CD4-positive, CD25-positive, alpha-beta regulatory T cell (primary cell): ENCODE data around the gene ADAM12. TPM values are rescaled to one million over a fixed set of nuclear protein-coding genes. Genes with fewer than 3 reads are reported as not detected.
"Not testable (repeated sequence)": the region's sequence is repeated elsewhere in the genome, so short reads cannot be mapped to it uniquely, and the experiment has no call there.

Source experiments
- ATAC-seq, 2 donors: fragments of 150-1000 bp; cut with Tn5 transposase; one replicate each; pipeline ENCODE4 v1.10.0; 2021; ENCODE audit warnings: low read depth in 2 of 2, moderate number of reproducible peaks in 2 of 2, moderate library complexity in 1 of 2
- DNase-seq, 3 donors: peaks; one replicate each; pipeline versions ENCODE4 v3.0.0 to v3.0.0-alpha.2; 2012 to 2022; ENCODE audit warnings: mixed read lengths in 1 of 3
- H3K27ac ChIP-seq: one replicate; pipeline ENCODE4 v1.7.0; 2013; ENCODE audit warnings: mild to moderate bottlenecking, low read length; ENCODE audit not compliant: insufficient read depth, poor library complexity, severe bottlenecking
- H3K27me3 ChIP-seq: one replicate; pipeline ENCODE4 v1.7.0; 2013; ENCODE audit warnings: low read length; ENCODE audit not compliant: control insufficient read depth, insufficient read depth
- H3K36me3 ChIP-seq: one replicate; pipeline ENCODE4 v1.7.0; 2013; ENCODE audit warnings: mild to moderate bottlenecking, low read length, moderate library complexity; ENCODE audit not compliant: control insufficient read depth, insufficient read depth
- H3K4me1 ChIP-seq: 2 replicates; pipeline ENCODE4 v1.7.0; 2013; ENCODE audit warnings: mild to moderate bottlenecking, low read length; ENCODE audit not compliant: insufficient read depth, control insufficient read depth, poor library complexity, severe bottlenecking
- H3K4me3 ChIP-seq: one replicate; pipeline ENCODE4 v1.7.0; 2013; ENCODE audit warnings: low read depth, mild to moderate bottlenecking, low read length, moderate library complexity
- H3K9me3 ChIP-seq, 2 experiments: 1 replicate in 1 of 2; 2 replicates in 1 of 2; pipeline ENCODE4 v1.7.0; 2013; ENCODE audit warnings: low read length in 2 of 2, mild to moderate bottlenecking in 1 of 2, moderate library complexity in 1 of 2; ENCODE audit not compliant: control insufficient read depth in 2 of 2
- H3K27ac Mint-ChIP-seq, 3 donors: one replicate each; pipeline ENCODE4 v1.8.0; 2020 to 2022; ENCODE audit warnings: mild to moderate bottlenecking in 3 of 3, mixed read lengths in 3 of 3, moderate library complexity in 2 of 3
- H3K27me3 Mint-ChIP-seq: one replicate; pipeline ENCODE4 v1.8.0; 2022; ENCODE audit warnings: mild to moderate bottlenecking, mixed read lengths
- H3K36me3 Mint-ChIP-seq: one replicate; pipeline ENCODE4 v1.8.0; 2020; ENCODE audit warnings: mixed read lengths
- H3K4me1 Mint-ChIP-seq, 4 donors: one replicate each; pipeline ENCODE4 v1.8.0; 2020 to 2022; ENCODE audit warnings: mixed read lengths in 4 of 4, mild to moderate bottlenecking in 1 of 4
- H3K4me3 Mint-ChIP-seq, 4 donors: one replicate each; pipeline ENCODE4 v1.8.0; 2020 to 2022; ENCODE audit warnings: mild to moderate bottlenecking in 4 of 4, mixed read lengths in 4 of 4, moderate library complexity in 3 of 4
- H3K9me3 Mint-ChIP-seq, 7 donors: one replicate each; pipeline ENCODE4 v1.8.0; 2020 to 2022; ENCODE audit warnings: mixed read lengths in 7 of 7, mild to moderate bottlenecking in 3 of 7, moderate library complexity in 2 of 7
- polyA plus RNA-seq, 4 donors: library from polyadenylated mRNA; unstranded; fragments of 300-500 nt; fragmentation: Illumina TruSeq; gene quantifications; one replicate each; pipeline ENCODE4 v1.2.3, GENCODE V29; 2021
- total RNA-seq: library from RNA; stranded (reverse); gene quantifications from one replicate; pipeline ENCODE4 v1.2.3, GENCODE V29; 2022

ADAM12 gene
- total and polyA plus RNA-seq, 5 donors from 2014 or later, result 1.3 to 3.8 (median 1.9) TPM

DNA sequence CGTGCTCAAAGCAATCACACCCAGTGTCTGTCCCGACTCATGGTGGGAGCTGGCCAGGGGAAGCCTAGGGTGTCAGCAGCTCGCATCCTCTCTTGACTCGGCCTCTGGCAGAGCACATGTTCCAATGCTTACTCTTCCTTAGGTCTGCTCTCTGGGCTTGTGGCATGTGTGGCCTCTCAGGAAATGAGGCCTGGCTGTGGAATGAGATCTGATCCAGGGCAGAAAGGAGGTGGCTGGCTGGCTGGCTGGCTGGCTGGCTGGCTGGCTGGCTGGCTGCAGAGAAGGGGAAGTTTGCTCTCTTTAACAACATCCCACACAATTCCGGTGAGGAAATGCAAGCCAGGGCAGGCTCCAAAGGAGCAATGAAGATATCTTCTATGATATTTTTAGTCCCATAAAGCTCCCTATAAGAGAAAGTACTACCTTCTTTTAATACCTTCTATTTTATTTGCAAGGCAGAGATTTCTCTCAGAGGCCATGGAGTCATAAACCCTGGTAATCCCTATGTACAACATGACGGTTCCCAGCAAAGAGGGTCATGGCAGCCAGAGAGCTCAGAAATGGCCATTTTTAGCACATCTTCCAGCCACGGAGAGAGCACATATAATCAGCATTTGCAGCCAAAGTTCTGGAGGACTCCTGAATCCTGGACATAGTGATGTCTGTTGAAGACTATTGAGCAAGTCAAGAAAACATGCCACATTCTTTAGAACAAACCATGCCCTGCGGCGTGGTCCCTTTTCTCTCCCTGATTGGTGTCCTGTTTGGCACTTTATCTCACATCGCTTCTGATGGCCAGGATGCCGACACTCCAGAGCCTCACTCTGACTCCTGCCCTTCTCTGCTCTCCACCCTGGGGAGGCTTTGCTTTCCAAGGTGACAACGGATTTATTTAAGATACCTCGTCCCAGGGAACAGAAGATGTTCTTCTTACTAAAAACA is 338.2 kb downstream of the ADAM12 start:
- no peaks in the 10 kb centered on the region for H3K27me3 ChIP-seq
- H3K36me3 ChIP-seq, result no peaks in the 10 kb centered on the region
- no peak for ATAC-seq
- Mint-ChIP-seq H3K27me3 (no peaks in the 10 kb centered on the region), H3K4me1 (peaks cover 0 to 5% (median under 1%) of the 10 kb centered on the region in 4 donors), H3K27ac (peak overlapping the region in 1 of 3 donors; percentile 86), H3K36me3 (no peaks in the 10 kb centered on the region), H3K9me3 (peaks cover 0 to 6% (median 0%) of the 10 kb centered on the region in 7 donors), H3K4me3 (no peak overlapping the region)
- no peak for DNase-seq
- no peak overlapping the region for H3K4me3 ChIP-seq
- H3K9me3 ChIP-seq, result no peaks in the 10 kb centered on the region
- H3K27ac ChIP-seq, result no peak overlapping the region
- no peaks in the 10 kb centered on the region for H3K4me1 ChIP-seq

DNA sequence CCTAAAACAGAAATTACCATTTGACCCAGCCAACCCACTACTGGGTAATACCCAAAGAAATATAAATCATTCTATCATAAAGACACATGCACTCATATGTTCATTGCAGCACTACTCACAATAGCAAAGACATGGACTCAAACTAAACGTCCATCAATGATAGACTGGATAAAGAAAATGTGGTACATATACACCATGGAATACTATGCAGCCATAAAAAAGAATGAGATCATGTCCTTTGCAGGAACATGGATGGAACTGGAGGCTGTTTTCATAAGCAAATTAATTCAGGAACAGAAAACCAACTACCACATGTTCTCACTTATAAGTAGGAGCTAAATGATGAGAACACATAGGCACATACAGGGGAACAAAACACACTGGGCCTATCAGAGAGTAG is 340.5 kb downstream of the ADAM12 start:
- not testable (repeated sequence) for H3K4me3 Mint-ChIP-seq, H3K36me3 ChIP-seq, H3K27ac ChIP-seq, H3K4me3 ChIP-seq, H3K27me3 Mint-ChIP-seq, H3K27me3 ChIP-seq, H3K36me3 Mint-ChIP-seq, ATAC-seq, H3K9me3 ChIP-seq, DNase-seq, H3K9me3 Mint-ChIP-seq, H3K27ac Mint-ChIP-seq
- peaks cover 1 to 11% (median 8%) of the 10 kb centered on the region in 4 donors for H3K4me1 Mint-ChIP-seq
- peaks cover 12% of the 10 kb centered on the region for H3K4me1 ChIP-seq

DNA sequence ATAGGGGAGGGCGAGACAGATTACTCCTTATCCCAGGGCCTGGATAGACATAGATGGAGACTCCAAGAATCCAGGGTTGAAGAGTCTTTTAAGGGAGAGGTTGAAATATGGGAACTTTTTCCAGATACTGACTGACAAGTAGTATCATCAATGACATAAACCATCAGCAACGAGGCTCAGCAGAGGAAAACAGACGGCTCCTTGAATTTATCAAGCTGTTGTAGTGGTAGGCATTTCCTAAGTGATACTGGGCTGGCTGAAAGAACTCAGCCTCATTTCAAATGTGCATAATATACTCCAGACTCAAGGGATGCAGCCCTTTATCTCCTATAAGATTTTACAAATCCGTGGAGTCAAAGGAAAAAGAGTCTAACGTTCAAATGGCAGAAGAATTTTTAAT is 341.4 kb downstream of the ADAM12 start:
- DNase-seq (no peak), ATAC-seq (no peak)
- no peaks in the 10 kb centered on the region for H3K9me3 ChIP-seq
- Mint-ChIP-seq H3K4me1 (peaks cover 11 to 21% (median 16%) of the 10 kb centered on the region in 4 donors), H3K4me3 (no peak overlapping the region), H3K9me3 (peaks cover 0 to 6% (median 0%) of the 10 kb centered on the region in 7 donors), H3K27me3 (no peaks in the 10 kb centered on the region), H3K36me3 (no peaks in the 10 kb centered on the region), H3K27ac (no peak overlapping the region)
- no peaks in the 10 kb centered on the region for H3K36me3 ChIP-seq
- H3K27me3 ChIP-seq, result no peaks in the 10 kb centered on the region
- H3K27ac ChIP-seq, result no peak overlapping the region
- peaks cover 20% of the 10 kb centered on the region for H3K4me1 ChIP-seq
- no peak overlapping the region for H3K4me3 ChIP-seq

DNA sequence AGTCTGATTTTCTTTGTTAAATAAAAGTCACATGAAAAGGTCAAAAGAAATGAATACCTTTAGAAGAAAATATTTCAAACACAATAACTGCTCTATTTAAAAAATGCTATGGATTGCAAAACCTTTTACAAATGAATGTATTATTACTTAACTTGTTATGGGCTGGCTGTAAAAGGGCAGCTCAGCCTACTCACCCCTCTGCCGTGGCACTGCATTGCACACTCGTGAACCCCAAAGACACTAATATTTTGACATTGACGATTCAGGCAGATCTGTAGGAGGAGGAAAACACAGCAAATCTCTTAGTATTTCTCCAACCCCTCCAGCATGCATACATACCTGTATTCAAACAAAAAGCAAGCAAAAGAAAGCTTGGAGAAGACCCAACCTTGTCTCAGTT is 342.4 kb downstream of the ADAM12 start:
- Histone ChIP-seq H3K4me3 (no peak overlapping the region), H3K36me3 (no peaks in the 10 kb centered on the region), H3K27me3 (no peaks in the 10 kb centered on the region), H3K9me3 (no peaks in the 10 kb centered on the region), H3K27ac (no peak overlapping the region), H3K4me1 (peaks cover 28% of the 10 kb centered on the region)
- peaks cover 11 to 30% (median 23%) of the 10 kb centered on the region in 4 donors for H3K4me1 Mint-ChIP-seq
- no peaks in the 10 kb centered on the region for H3K36me3 Mint-ChIP-seq
- H3K27ac Mint-ChIP-seq, result no peak overlapping the region
- H3K4me3 Mint-ChIP-seq, result no peak overlapping the region
- peaks cover 0 to 6% (median 0%) of the 10 kb centered on the region in 7 donors for H3K9me3 Mint-ChIP-seq
- H3K27me3 Mint-ChIP-seq, result no peaks in the 10 kb centered on the region
- DNase-seq (no peak), ATAC-seq (no peak)

DNA sequence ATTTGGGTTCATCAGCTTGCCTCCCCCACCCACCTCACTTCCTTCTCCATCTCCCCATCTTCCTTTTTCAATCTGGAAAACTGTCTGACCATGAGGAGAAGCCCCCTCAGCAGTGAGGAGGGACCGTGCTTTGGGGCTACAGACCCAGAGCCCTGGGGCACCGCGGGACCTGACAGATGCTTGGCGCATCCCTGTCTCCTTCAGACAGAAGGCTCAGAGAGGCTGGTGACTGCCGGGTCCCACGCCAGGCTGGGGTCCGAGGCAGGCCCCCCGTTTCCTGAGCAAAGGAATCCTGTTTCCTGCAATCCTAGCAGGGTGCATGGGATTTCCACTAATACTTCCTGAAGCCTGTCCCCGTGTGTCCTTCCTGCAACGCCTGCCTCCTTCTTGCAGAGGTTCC is 344.9 kb downstream of the ADAM12 start:
- peak overlapping the region in 1 of 4 donors; percentile 91 for H3K4me3 Mint-ChIP-seq
- H3K36me3 Mint-ChIP-seq, result no peaks in the 10 kb centered on the region
- H3K27ac Mint-ChIP-seq, result peak overlapping the region; percentile 14 to 98 (median 31)
- H3K9me3 ChIP-seq, result no peaks in the 10 kb centered on the region
- peaks cover 11 to 37% (median 23%) of the 10 kb centered on the region in 4 donors for H3K4me1 Mint-ChIP-seq
- H3K27me3 ChIP-seq, result no peaks in the 10 kb centered on the region
- no peak overlapping the region for H3K4me3 ChIP-seq
- no peaks in the 10 kb centered on the region for H3K36me3 ChIP-seq
- peak overlapping the region; percentile 95 for H3K27ac ChIP-seq
- no peaks in the 10 kb centered on the region for H3K27me3 Mint-ChIP-seq
- DNase-seq (no peak), ATAC-seq (no peak)
- peaks cover 29% of the 10 kb centered on the region for H3K4me1 ChIP-seq
- H3K9me3 Mint-ChIP-seq, result peaks cover 0 to 5% (median 0%) of the 10 kb centered on the region in 7 donors

DNA sequence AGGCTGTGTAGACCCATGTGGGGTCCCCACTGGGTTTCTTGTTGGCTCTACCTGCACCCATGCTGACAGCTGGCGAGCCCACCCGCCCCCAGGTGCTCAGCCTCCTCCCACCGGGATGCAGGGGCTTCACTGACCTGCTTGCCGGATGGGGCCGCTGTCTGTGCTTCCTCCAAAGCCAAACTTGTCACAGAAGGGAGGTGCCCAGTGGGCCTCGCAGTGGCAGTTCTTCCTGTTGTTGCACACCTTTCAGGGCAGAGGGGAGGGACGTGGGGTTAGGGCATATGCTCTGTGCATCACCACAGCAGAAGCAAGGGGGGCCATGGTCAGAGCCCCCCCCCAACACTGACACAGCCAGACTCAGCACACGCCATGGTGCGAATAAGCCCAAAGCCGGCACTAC is 345.4 kb downstream of the ADAM12 start:
- no peaks in the 10 kb centered on the region for H3K27me3 ChIP-seq
- peak overlapping the region; percentile 96 to 99 (median 98) for H3K27ac Mint-ChIP-seq
- DNase-seq (peak; percentile 38 to 68 (median 53)), ATAC-seq (peak; percentile 41 to 55)
- H3K36me3 ChIP-seq, result no peaks in the 10 kb centered on the region
- H3K36me3 Mint-ChIP-seq, result no peaks in the 10 kb centered on the region
- peaks cover 0 to 5% (median 0%) of the 10 kb centered on the region in 7 donors for H3K9me3 Mint-ChIP-seq
- peak overlapping the region; percentile 58 for H3K4me3 ChIP-seq
- H3K4me1 Mint-ChIP-seq, result peaks cover 11 to 37% (median 23%) of the 10 kb centered on the region in 4 donors
- peaks cover 29% of the 10 kb centered on the region for H3K4me1 ChIP-seq
- H3K4me3 Mint-ChIP-seq, result peak overlapping the region; percentile 70 to 91 (median 82)
- H3K27me3 Mint-ChIP-seq, result no peaks in the 10 kb centered on the region
- no peaks in the 10 kb centered on the region for H3K9me3 ChIP-seq
- peak overlapping the region; percentile 95 for H3K27ac ChIP-seq

DNA sequence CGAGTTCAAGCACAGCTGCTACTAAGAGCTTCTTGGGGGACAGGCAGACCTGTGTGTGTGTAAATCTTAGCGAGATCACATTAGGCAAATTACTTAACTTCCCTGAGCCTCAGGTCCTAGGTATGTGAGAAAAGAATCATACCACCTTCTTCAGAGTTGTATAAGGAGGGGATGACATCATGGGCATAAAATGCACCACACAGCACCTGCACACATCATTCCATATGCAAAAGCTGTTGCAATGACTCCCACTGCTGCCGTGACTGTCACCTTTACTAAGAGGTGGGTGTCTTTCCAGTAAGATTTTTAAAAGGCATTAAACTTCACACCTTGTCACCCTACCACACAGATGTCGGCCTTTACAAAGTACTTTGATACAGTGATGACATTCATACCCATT is 345.9 kb downstream of the ADAM12 start:
- peak overlapping the region; percentile 96 to 99 (median 98) for H3K27ac Mint-ChIP-seq
- peak overlapping the region; percentile 58 for H3K4me3 ChIP-seq

More for the DNA sequence above, 345.9 kb downstream of the ADAM12 start:
- H3K4me1 ChIP-seq, result peaks cover 29% of the 10 kb centered on the region
- peak overlapping the region; percentile 95 for H3K27ac ChIP-seq
- Mint-ChIP-seq H3K4me1 (peaks cover 11 to 37% (median 24%) of the 10 kb centered on the region in 4 donors), H3K9me3 (peaks cover 0 to 2% (median 0%) of the 10 kb centered on the region in 7 donors), H3K4me3 (peak overlapping the region; percentile 70 to 91 (median 82)), H3K36me3 (no peaks in the 10 kb centered on the region), H3K27me3 (no peaks in the 10 kb centered on the region)
- peak in 1 of 3 donors; percentile 37 for DNase-seq
- no peaks in the 10 kb centered on the region for H3K36me3 ChIP-seq
- H3K27me3 ChIP-seq, result no peaks in the 10 kb centered on the region
- ATAC-seq, result no peak
- no peaks in the 10 kb centered on the region for H3K9me3 ChIP-seq
